DOHH2 (cell line): ENCODE results near the gene MBNL3.

Experiments used
- H3F3A ChIP-seq: fragments of 200-600 bp; sonication (generic), shearing (Covaris generic); 2 replicates; pipeline ENCODE4 v1.6.0; 2016; ENCODE audit warnings: antibody characterized with exemption, mild to moderate bottlenecking; ENCODE audit not compliant: control insufficient read depth, insufficient read depth
- H3K27ac ChIP-seq: fragments of 200-600 bp; sonication (generic); 2 replicates; pipeline ENCODE4 v1.5.1; 2014; ENCODE audit warnings: low read depth, mild to moderate bottlenecking, low read length, moderate library complexity
- H3K27me3 ChIP-seq: fragments of 200-600 bp; sonication (generic); 2 replicates; pipeline ENCODE4 v1.6.1; 2014; ENCODE audit warnings: mild to moderate bottlenecking, low read length, mixed read lengths; ENCODE audit not compliant: control insufficient read depth
- H3K36me3 ChIP-seq: fragments of 200-600 bp; sonication (generic); 2 replicates; pipeline ENCODE4 v1.6.1; 2014; ENCODE audit warnings: mild to moderate bottlenecking, low read length, moderate library complexity, mixed read lengths; ENCODE audit not compliant: control insufficient read depth
- H3K4me1 ChIP-seq: fragments of 200-600 bp; sonication (generic); 2 replicates; pipeline ENCODE4 v1.6.1; 2014; ENCODE audit warnings: mild to moderate bottlenecking, low read length, mixed read lengths; ENCODE audit not compliant: control insufficient read depth
- H3K4me2 ChIP-seq: fragments of 200-600 bp; sonication (generic); 2 replicates; pipeline ENCODE4 v1.6.0; 2014; ENCODE audit warnings: mild to moderate bottlenecking, low read length, moderate library complexity
- H3K4me3 ChIP-seq: fragments of 200-600 bp; sonication (generic); 2 replicates; pipeline ENCODE4 v1.5.1; 2014; ENCODE audit warnings: mild to moderate bottlenecking, low read length, mixed read lengths
- H3K79me2 ChIP-seq: fragments of 200-600 bp; sonication (generic); 2 replicates; pipeline ENCODE4 v1.6.1; 2014; ENCODE audit warnings: mild to moderate bottlenecking, low read length, mixed read lengths; ENCODE audit not compliant: control insufficient read depth
- H3K9me2 ChIP-seq: fragments of 200-600 bp; sonication (generic); replicated peaks from 2 replicates; pipeline ENCODE4 v1.6.1; 2014; ENCODE audit warnings: mild to moderate bottlenecking, low read length, mixed read lengths; ENCODE audit not compliant: control insufficient read depth
- H3K9me3 ChIP-seq: fragments of 200-600 bp; sonication (generic); 2 replicates; pipeline ENCODE4 v1.6.1; 2014; ENCODE audit warnings: antibody characterized with exemption, low read length, mixed read lengths; ENCODE audit not compliant: control insufficient read depth, insufficient read depth
- H4K20me1 ChIP-seq: fragments of 200-600 bp; sonication (generic); 2 replicates; pipeline ENCODE4 v1.6.0; 2014; ENCODE audit warnings: low read depth, mild to moderate bottlenecking, antibody characterized with exemption, low read length, moderate library complexity; ENCODE audit not compliant: control insufficient read depth, insufficient read depth
- CTCF ChIP-seq: fragments of 200-600 bp; sonication (generic); IDR thresholded peaks from one replicate; pipeline ENCODE4 v1.5.1; 2014; ENCODE audit warnings: antibody characterized with exemption, mild to moderate bottlenecking, low read depth, low read length; ENCODE audit not compliant: poor library complexity, severe bottlenecking
- EZH2phosphoT487 ChIP-seq: fragments of 200-600 bp; sonication (generic); IDR thresholded peaks from 2 replicates; pipeline ENCODE4 v1.6.1; 2017; ENCODE audit warnings: borderline replicate concordance, mild to moderate bottlenecking, antibody characterized with exemption, low read length, moderate library complexity, mixed read lengths

The MBNL3 gene

GRCh38 chrX:132508834-132509233 is 20.0 kb upstream of the MBNL3 start:
- no peaks in the 10 kb centered on the region for H3K79me2 ChIP-seq
- no peaks in the 10 kb centered on the region for H3K27me3 ChIP-seq
- H3K4me1 ChIP-seq: no peaks in the 10 kb centered on the region
- H3K27ac ChIP-seq: no peak overlapping the region
- no peak overlapping the region for H3K4me3 ChIP-seq
- TF ChIP-seq EZH2phosphoT487 (no peak), CTCF (no peak)
- no peaks in the 10 kb centered on the region for H3F3A ChIP-seq
- no peaks in the 10 kb centered on the region for H3K36me3 ChIP-seq
- no peaks in the 10 kb centered on the region for H3K9me3 ChIP-seq
- no peaks in the 10 kb centered on the region for H3K9me2 ChIP-seq
- no peak overlapping the region for H3K4me2 ChIP-seq
- H4K20me1 ChIP-seq: no peaks in the 10 kb centered on the region

DNA sequence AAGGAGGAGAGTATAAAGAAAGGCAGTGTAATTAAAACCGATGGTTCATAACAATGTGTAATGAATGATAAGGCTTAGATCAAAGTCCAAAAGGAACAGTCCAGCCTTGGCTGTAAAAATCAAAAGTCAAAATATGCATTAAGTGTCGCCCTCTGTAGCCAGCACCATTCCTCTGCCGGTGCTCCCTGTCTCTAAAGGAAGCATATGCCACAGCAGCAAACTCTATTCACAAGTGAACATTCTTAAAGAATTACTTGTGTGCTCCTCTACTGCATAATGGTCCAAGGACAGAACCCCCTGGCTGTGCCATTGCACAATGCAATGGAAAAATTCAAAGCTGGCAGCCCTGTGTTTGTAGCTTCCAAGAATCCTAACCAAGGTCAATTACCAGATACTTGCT is 16.3 kb upstream of the MBNL3 start:
- Histone ChIP-seq H3K4me2 (no peak overlapping the region), H3K4me3 (no peak overlapping the region), H3K9me3 (no peaks in the 10 kb centered on the region), H3F3A (no peaks in the 10 kb centered on the region), H3K36me3 (no peaks in the 10 kb centered on the region), H3K79me2 (no peaks in the 10 kb centered on the region), H4K20me1 (no peaks in the 10 kb centered on the region), H3K4me1 (no peaks in the 10 kb centered on the region), H3K9me2 (no peaks in the 10 kb centered on the region), H3K27me3 (no peaks in the 10 kb centered on the region), H3K27ac (no peak overlapping the region)
- TF ChIP-seq CTCF (no peak), EZH2phosphoT487 (no peak)

DNA sequence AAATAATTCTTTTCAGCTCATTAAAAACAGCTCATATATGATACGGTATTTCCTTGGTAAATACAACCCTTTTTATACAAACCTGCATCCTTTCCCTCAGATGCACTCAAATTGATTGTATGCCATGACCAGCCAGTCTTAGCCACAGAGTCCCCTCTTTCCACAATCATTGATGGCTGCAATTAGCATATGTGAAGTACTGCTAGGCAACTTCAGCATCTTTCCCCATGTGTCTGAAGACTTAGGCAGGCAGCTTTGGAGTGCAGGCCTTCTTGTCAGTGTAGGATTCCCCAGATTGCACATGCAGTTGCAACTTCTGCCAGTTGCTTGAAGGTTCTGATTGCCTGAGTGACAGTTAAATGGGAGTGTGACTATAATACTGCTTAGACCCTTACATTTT is 15.6 kb upstream of the MBNL3 start:
- H3K9me3 ChIP-seq: no peaks in the 10 kb centered on the region
- no peaks in the 10 kb centered on the region for H3K4me1 ChIP-seq
- no peak overlapping the region for H3K4me2 ChIP-seq
- H4K20me1 ChIP-seq: no peaks in the 10 kb centered on the region
- no peak overlapping the region for H3K4me3 ChIP-seq
- no peaks in the 10 kb centered on the region for H3K27me3 ChIP-seq
- no peaks in the 10 kb centered on the region for H3F3A ChIP-seq
- H3K9me2 ChIP-seq: no peaks in the 10 kb centered on the region
- H3K27ac ChIP-seq: no peak overlapping the region
- no peaks in the 10 kb centered on the region for H3K79me2 ChIP-seq
- no peaks in the 10 kb centered on the region for H3K36me3 ChIP-seq
- TF ChIP-seq CTCF: no peak
- TF ChIP-seq EZH2phosphoT487: no peak

DNA sequence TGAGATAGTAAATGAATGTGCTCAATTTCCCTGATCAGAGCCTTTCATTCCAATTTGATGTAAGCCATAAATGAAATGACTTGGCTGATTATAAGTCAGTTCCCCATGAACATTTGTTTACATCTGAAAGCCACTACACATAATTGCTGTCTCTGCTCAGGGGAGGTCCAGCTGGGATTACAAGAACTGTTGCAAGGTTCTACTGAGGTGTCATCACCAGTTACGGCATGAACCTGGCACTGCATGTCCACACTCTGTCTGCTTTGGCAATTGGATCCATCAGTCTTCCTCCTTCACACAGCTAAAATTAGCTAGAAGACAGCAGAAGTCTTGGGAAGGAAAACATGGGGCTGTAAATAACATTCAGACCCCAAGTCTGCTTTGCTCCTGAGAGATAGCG is 12.8 kb upstream of the MBNL3 start:
- H3K79me2 ChIP-seq: no peaks in the 10 kb centered on the region
- H3K27me3 ChIP-seq: no peaks in the 10 kb centered on the region
- no peak overlapping the region for H3K4me3 ChIP-seq
- H3K4me2 ChIP-seq: no peak overlapping the region
- no peaks in the 10 kb centered on the region for H3K9me2 ChIP-seq
- TF ChIP-seq EZH2phosphoT487 (no peak), CTCF (no peak)
- no peaks in the 10 kb centered on the region for H4K20me1 ChIP-seq
- no peaks in the 10 kb centered on the region for H3K4me1 ChIP-seq
- H3K9me3 ChIP-seq: no peaks in the 10 kb centered on the region
- no peaks in the 10 kb centered on the region for H3K36me3 ChIP-seq
- no peak overlapping the region for H3K27ac ChIP-seq
- H3F3A ChIP-seq: no peaks in the 10 kb centered on the region
